Lung microvascular endothelial cell (primary cell): Measurements from ENCODE around the gene ECT2L. TPM values are rescaled to one million over a fixed set of nuclear protein-coding genes. Genes with fewer than 3 reads are reported as not detected.

Source experiments
- DNase-seq, 2 donors: peaks; one replicate each; pipeline versions ENCODE4 v3.0.0 to v3.0.0-alpha.2; 2010; ENCODE audit warnings: low read depth in 2 of 2
- total RNA-seq: library from RNA; depleted of rRNA; stranded (reverse); fragments of >200 nt; gene quantifications from 2 replicates; pipeline ENCODE4 v1.2.1, GENCODE V29; 2014

The ECT2L gene
- total RNA-seq, 1 donor from 2014 or later, result under 0.01 TPM

GRCh38 chr6:138857775-138858174 is 61.9 kb downstream of the ECT2L start:
- peak in 1 of 2 donors; percentile 25 for DNase-seq

GRCh38 chr6:138862456-138862855 is 66.6 kb downstream of the ECT2L start:
- no peak for DNase-seq

- DNase-seq, result no peak
Measured at GRCh38 chr6:138863321-138863720, 67.4 kb downstream of the ECT2L start.

- no peak for DNase-seq
Measured at GRCh38 chr6:138864343-138864890, 68.5 kb downstream of the ECT2L start.

- DNase-seq, result no peak
Measured at GRCh38 chr6:138865480-138866109, 69.7 kb downstream of the ECT2L start.

- no peak for DNase-seq
Measured at GRCh38 chr6:138868181-138868580, 72.3 kb downstream of the ECT2L start.

- DNase-seq, result no peak
Measured at GRCh38 chr6:138869398-138869797, 73.5 kb downstream of the ECT2L start.

GRCh38 chr6:138873191-138873590 is 77.3 kb downstream of the ECT2L start:
- no peak for DNase-seq

- no peak for DNase-seq
Measured at GRCh38 chr6:138882369-138883017, 86.6 kb downstream of the ECT2L start.

- DNase-seq, result no peak
Measured at GRCh38 chr6:138885156-138885819, 89.4 kb downstream of the ECT2L start.

GRCh38 chr6:138891255-138891986 is 95.5 kb downstream of the ECT2L start:
- no peak for DNase-seq

GRCh38 chr6:138896104-138896756 is 100.3 kb downstream of the ECT2L start:
- no peak for DNase-seq

GRCh38 chr6:138897031-138897430 is 101.1 kb downstream of the ECT2L start:
- no peak for DNase-seq

- no peak for DNase-seq
Measured at GRCh38 chr6:138907167-138907566, 111.3 kb downstream of the ECT2L start.

GRCh38 chr6:138909511-138909910 is 113.6 kb downstream of the ECT2L start:
- peak in 1 of 2 donors; percentile 36 for DNase-seq

- DNase-seq, result no peak
Measured at GRCh38 chr6:138909975-138910374, 114.1 kb downstream of the ECT2L start.

- no peak for DNase-seq
Measured at GRCh38 chr6:138912308-138912707, 116.4 kb downstream of the ECT2L start.

- DNase-seq, result no peak
Measured at GRCh38 chr6:138914701-138915100, 118.8 kb downstream of the ECT2L start.

- DNase-seq, result peak; percentile 86 to 90
Measured at GRCh38 chr6:138920906-138921305, 125.0 kb downstream of the ECT2L start.

- DNase-seq, result no peak
Measured at GRCh38 chr6:138923561-138923960, 127.7 kb downstream of the ECT2L start.

- no peak for DNase-seq
Measured at GRCh38 chr6:138925806-138926205, 129.9 kb downstream of the ECT2L start.
